HL-60 (cell line): Measurements from ENCODE around the gene BGN.

Experiments used
- POLR2AphosphoS5 ChIP-seq: IDR thresholded peaks from 2 replicates; pipeline ENCODE4 v1.6.1; 2012; ENCODE audit warnings: low read depth
- TF ChIP-seq, protein P1 (sequence below): IDR thresholded peaks from one replicate; pipeline ENCODE4 v1.5.1; 2011; ENCODE audit warnings: low read length, control low read depth, inconsistent platforms; ENCODE audit not compliant: insufficient read depth

DNA sequence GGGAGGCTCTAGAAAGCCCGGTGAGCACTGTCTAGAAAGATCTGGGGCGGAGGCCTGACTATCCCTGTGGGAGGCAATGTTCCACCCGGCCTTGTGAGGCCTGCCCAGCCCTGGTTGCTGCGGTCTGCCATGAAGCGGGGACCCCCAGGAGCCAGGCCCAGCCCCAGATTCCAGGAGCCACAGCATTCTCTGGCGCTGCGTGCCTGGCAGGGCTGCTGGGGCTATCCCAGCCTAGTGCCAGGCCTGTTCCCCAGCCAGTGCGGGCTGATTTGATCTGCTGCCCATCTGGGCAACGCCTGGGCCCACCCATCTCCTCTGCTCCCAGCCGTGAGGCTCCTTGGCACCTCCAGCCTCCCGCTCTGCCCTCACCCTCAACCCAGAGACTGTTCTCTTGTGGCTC, 42.3 kb downstream of the BGN start:
- TF ChIP-seq, protein P1, sequence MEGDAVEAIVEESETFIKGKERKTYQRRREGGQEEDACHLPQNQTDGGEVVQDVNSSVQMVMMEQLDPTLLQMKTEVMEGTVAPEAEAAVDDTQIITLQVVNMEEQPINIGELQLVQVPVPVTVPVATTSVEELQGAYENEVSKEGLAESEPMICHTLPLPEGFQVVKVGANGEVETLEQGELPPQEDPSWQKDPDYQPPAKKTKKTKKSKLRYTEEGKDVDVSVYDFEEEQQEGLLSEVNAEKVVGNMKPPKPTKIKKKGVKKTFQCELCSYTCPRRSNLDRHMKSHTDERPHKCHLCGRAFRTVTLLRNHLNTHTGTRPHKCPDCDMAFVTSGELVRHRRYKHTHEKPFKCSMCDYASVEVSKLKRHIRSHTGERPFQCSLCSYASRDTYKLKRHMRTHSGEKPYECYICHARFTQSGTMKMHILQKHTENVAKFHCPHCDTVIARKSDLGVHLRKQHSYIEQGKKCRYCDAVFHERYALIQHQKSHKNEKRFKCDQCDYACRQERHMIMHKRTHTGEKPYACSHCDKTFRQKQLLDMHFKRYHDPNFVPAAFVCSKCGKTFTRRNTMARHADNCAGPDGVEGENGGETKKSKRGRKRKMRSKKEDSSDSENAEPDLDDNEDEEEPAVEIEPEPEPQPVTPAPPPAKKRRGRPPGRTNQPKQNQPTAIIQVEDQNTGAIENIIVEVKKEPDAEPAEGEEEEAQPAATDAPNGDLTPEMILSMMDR, result no peak
- TF ChIP-seq POLR2AphosphoS5, result no peak
